Activated CD4-positive, alpha-beta T cell treated with anti-CD3 and anti-CD28 coated beads, Interleukin-2, amount 50 U/mL, for 16 hours (primary cell): ENCODE data around the gene RHEX.
"Not testable (repeated sequence)": the region's sequence is repeated elsewhere in the genome, so short reads cannot be mapped to it uniquely, and the experiment has no call there.

ENCODE experiments used
- DNase-seq: peaks from one replicate; pipeline ENCODE4 v3.0.0-alpha.2; 2020

RHEX gene

DNA sequence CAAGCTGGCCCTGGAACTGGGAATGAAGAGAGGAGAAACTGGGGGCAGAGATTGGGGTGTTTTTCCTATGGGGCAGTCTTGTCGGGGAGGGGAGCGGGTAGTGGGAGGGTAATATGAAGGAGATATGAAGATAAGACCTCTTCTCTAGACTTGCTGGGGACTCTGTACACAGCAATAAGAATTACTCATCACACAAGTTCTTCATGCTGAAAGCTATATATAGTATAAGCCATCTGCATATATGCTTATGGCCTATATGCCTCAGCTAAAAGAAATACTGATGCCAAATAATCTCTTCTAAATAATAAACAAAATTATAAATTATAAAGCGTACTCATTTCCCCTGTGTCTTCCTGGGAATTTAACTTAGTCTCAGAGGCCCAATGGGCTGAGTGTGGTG is 7.9 kb downstream of the RHEX start:
- no peak for DNase-seq

GRCh38 chr1:206062464-206062863 is 9.5 kb downstream of the RHEX start:
- no peak for DNase-seq

DNA sequence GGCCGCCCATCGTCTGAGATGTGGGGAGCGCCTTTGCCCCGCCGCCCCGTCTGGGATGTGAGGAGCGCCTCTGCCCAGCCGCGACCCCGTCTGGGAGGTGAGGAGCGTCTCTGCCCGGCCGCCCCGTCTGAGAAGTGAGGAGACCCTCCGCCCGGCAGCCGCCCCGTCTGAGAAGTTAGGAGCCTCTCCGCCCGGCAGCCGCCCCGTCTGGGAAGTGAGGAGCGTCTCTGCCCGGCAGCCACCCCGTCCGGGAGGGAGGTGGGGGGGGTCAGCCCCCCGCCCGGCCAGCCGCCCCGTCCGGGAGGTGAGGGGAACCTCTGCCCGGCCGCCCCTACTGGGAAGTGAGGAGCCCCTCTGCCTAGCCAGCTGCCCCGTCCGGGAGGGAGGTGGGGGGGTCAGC is 11.0 kb downstream of the RHEX start:
- not testable (repeated sequence) for DNase-seq

- DNase-seq, result not testable (repeated sequence)
Observed at GRCh38 chr1:206064501-206064900, 11.5 kb downstream of the RHEX start.

- DNase-seq, result no peak
Observed at GRCh38 chr1:206065547-206066145, 12.7 kb downstream of the RHEX start.

DNA sequence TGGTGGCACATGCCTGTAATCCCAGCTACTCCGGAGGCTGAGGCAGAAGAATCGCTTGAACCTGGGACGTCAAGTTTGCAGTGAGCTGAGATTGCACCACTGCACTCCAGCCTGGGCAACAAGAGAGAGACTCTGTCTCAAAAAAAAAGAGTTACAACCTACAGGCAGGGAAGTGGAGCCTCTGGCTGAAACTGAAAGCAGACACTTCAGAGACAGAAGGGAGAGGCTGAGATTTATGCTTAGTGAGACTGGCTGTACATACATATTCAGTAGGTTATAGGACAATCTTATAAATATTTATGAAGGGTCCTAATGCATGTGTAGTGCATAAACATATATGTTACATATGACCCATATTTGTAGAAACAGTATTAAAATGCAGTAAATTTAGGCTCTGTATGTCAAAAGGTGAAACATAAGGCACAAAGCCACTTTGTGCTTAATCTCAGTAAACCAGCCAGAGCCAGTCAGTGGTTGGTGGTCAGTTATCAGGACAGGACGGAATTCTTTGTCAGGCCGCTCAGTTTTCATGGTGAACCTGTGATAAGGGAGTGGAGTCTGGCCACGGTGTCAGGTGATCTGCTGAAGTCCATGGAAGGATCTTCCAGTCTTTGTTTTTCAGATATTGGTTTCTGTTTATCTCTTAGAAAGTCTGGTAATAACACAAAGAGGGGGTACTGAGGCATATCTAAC is 13.7 kb downstream of the RHEX start:
- DNase-seq, result peak; percentile 35

GRCh38 chr1:206067486-206068227 is 14.7 kb downstream of the RHEX start:
- DNase-seq, result no peak

- DNase-seq, result no peak
Observed at GRCh38 chr1:206068314-206068713, 15.3 kb downstream of the RHEX start.

GRCh38 chr1:206070627-206071304 is 17.8 kb downstream of the RHEX start:
- DNase-seq, result no peak

DNA sequence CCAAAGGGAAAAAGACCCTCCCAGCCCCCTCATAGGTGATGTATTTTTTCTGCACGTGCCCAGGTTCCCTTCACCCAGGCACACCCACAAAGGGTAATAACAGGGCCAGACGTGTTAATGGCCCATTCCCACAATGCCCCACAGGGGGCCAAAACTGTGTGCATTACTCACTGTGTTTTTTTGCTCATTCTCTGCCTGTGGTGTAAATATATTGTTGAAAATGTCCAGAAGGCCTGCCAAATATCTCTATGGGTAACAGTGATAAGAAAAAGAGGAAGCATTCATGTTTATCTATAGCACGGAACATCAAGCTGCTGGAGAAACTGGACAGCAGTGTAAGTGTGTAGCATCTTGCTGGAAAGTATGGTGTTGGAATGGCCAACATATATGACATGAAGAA is 21.9 kb downstream of the RHEX start:
- DNase-seq, result no peak

DNA sequence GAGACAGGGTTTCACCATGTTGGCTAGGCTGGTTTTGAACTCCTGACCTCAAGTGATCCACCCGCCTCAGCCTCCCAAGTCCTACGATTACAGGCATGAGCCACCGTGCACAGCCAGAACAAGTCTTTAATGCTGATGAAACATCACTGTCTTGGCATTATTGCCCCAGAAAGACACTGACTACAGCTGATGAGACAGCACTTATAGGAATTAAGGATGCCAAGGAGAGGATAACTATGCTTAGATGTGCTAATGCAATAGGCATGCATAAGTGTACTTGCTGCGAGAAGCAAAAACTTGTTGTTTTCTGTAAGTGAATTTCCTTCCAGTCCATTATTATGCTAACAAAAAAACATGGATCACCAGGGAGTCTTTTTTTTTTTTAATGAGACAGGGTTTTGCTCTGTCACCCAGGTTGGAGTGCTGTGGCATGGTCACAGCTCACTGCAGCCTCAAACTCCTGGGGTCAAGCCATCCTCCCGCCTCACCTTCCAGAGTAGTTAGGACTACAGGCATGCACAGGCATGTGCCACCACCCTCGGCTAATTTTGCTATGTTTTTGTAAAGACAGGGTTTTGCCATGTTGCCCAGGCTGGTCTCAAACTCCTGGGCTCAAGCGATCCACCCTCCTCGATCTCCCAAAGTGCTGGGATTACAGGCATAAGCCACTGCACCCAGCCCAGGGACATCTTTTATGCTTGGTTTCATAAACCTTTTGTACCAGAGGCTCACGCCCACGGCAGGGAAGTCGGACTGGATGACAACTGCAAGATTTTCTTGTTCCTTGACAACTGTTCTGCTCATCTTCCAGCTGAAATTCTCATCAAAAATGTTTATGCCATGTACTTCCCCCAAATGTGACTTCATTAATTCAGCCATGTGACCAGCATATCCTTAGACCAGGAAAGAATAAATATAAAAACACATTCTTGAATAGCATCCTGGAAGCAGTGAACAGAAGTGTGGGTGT is 23.1 kb downstream of the RHEX start:
- no peak for DNase-seq

GRCh38 chr1:206079135-206079534 is 26.2 kb downstream of the RHEX start:
- no peak for DNase-seq

DNA sequence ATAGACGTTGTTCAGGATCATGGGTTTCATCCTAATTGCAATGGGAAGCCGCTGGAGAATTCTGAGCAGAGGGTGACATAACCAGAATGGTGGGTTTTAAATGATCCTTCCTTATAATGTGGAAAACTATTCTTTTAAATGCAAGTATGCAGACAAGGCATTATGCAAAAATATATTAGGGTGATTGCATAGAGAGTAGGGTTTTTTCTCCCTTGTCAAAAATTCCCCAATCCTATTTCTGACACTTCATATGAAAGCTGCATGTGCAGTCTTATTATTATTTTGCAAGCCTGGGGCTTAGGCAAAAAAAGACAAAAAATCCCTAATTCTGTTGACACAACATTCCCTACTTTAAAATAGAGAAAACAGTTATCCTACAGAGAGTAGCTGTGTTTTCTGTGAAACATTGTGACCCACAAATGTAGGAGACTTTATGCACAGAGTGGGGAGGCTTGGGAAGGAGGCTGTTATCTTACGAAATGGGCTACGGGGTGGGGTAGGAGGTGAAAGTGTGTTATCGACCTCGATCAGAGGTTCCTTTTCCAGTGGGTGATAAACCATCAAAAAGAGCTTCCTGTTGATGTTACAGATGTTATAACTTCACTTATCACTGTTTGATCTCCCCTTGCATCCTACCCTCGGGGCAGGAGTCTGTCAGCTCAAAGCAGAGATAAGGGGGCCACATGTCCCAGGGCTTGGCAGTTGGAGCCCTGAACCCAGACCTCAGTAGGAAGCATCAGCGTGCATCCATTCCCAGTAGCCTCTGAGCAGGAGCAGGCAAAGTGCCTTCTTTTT is 27.2 kb downstream of the RHEX start:
- DNase-seq, result no peak

- no peak for DNase-seq
Observed at GRCh38 chr1:206081856-206082255, 28.9 kb downstream of the RHEX start.

DNA sequence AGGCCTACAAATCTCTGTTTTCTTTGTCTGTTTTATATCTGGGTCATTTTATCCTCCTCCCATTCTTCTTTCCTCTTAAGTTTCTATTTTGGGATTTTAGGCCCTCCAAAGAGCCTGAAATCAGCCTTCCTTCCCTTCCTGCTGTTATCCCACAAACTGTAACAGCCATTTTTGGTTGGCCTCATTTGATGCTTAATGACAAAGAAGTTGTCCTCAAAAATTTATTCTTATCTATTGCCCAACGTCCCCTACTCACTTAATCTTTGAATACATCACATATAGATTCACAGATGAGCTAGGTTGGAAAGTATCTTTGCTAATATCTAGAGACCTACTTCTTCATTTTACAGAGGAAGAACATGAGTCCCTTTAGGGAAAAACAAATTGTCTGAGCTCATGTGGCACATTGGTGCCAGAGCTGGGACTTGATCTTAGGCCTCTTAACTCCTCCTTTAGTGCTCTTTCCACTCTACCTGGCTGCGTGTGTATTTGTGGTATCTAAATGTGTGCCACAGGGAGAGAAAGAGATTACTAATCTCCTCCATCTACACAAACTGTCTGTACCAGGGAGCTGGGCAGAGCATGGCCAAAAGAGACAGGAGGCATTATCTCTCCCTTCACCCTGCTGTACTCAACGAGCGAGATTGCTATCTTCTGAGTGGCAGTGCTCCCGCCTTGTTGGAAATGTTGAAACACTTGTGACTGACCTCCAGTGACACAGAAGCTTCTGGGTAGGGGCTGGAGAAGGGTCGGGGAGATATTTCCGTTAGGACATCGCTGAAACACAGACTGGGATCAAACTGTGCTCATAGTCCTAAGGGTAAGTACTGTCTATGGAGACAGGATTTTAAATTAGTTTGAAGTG is 30.1 kb downstream of the RHEX start:
- DNase-seq, result no peak

- DNase-seq, result no peak
Observed at GRCh38 chr1:206083750-206084149, 30.8 kb downstream of the RHEX start.

DNA sequence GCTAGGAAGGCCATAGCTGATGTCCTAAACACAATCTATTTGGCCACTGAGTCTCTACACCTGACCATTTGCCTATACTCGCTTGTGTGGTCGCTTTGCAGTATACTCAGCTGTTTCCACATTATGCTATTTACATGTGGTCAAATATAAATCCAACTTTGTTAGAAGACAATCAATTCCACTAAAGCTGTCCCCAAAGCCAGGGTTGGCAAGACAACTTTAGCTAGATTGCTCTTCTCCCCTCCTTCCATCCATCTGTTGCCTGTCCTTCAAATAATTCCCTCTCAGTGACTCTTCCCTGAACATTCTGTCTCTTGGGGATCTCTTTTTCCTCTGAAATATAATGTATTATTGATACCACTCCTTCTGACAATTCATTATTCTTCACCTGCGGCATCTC is 34.1 kb downstream of the RHEX start:
- DNase-seq, result no peak

- DNase-seq, result no peak
Observed at GRCh38 chr1:206089341-206089740, 36.4 kb downstream of the RHEX start.

DNA sequence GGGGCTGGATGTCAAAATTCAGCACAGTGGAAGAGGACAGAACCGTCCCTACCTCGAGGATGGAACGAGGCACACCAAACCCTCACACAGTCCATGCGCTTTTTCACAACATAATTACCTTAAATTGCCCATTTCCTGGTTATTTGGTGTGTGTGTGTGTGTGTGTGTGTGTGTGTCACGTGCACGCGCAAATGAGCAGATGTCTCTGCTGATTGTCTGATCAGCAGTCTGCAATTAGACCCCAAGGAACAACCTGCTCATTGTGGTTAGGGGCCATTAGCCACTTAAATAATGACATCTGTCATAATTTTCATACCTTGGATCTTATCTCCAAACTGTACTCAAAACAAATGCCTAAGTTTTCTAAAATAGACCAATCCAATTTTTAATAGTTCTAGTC is 41.1 kb downstream of the RHEX start:
- DNase-seq, result no peak

DNA sequence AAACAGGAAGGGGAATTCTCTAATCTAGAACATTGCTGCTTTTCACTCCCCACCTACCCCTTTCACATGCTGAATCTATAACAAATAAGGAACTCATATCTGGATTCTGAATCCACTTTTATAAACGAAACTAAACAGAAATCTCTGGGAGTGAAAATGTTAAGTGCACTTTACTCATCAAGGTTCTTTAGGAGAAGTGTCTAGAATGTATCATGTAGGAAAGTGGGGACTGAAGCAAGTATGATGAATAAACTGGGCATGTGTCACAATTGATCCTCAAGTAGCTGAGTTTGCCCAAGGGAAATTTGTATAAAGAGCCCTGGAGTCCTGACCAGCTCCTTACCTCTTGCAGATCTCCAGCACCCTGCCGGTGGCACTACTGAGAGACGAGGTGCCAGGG is 44.4 kb downstream of the RHEX start:
- no peak for DNase-seq
